OCI-LY7 (cell line): Measurements from ENCODE around the gene STK32C.

Source experiments
- EZH2phosphoT487 ChIP-seq: fragments of 200-600 bp; sonication (generic); IDR thresholded peaks from 2 replicates; pipeline ENCODE4 v1.6.1; 2018; ENCODE audit warnings: low read depth, borderline replicate concordance, mild to moderate bottlenecking, mixed run types, antibody characterized with exemption, low read length, moderate library complexity, mixed read lengths
- TF ChIP-seq, protein P1 (sequence below): fragments of 200-600 bp; sonication (generic); conservative IDR thresholded peaks from 2 replicates; pipeline ENCODE4 v1.5.1; 2014; ENCODE audit warnings: mild to moderate bottlenecking, antibody characterized with exemption, low read length, moderate library complexity, mixed read lengths

DNA sequence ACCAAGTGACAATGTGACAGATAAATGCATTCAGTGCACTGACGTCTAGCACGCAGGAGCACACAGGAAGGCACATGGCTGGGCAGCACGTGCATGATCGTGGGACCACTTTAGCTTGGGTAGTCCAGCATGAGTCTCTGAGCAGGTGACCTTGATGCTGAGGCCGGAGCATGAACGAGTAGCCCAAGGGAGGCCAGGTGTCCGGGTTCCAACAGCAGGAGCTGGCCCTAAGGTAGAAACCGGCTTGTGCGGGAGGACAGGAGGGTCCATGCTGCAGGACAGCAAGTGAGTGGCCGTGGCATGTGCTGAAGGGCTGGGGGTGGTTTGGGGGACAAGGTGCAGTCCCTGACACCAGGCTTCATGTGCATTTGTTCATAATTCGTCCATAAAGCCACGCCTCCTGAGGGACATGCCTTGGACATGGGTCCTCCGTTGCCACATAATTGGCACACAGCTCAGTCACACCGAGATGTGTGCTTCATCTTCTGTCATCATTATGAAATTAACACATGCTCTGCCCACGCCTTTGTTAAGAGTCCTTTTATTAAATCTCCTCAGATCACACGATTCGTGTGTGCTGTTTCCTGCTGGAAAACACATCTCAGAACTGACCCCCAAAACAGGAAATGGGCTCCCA is 3.1 kb upstream of the STK32C start:
- TF ChIP-seq, protein P1, sequence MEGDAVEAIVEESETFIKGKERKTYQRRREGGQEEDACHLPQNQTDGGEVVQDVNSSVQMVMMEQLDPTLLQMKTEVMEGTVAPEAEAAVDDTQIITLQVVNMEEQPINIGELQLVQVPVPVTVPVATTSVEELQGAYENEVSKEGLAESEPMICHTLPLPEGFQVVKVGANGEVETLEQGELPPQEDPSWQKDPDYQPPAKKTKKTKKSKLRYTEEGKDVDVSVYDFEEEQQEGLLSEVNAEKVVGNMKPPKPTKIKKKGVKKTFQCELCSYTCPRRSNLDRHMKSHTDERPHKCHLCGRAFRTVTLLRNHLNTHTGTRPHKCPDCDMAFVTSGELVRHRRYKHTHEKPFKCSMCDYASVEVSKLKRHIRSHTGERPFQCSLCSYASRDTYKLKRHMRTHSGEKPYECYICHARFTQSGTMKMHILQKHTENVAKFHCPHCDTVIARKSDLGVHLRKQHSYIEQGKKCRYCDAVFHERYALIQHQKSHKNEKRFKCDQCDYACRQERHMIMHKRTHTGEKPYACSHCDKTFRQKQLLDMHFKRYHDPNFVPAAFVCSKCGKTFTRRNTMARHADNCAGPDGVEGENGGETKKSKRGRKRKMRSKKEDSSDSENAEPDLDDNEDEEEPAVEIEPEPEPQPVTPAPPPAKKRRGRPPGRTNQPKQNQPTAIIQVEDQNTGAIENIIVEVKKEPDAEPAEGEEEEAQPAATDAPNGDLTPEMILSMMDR = no peak
- no peak for TF ChIP-seq EZH2phosphoT487
